IMR-90 (cell line): Measurements from ENCODE around the gene ADCY2. TPM values are rescaled to one million over a fixed set of nuclear protein-coding genes. Genes with fewer than 3 reads are reported as not detected.

Experiments used
- ATAC-seq: fragments of 200-7000 bp; cut with Tn5 transposase; 2 replicates; pipeline ENCODE4 v1.9.1; 2020; ENCODE audit warnings: low read depth, mild to moderate bottlenecking, moderate library complexity
- BruUV-seq: library from RNA; stranded (reverse); fragments of 400-500 nt; replicated peaks from 2 replicates; lab custom pipeline; 2021; lab: Mats Ljungman, UMichigan
- CTCF ChIA-PET: fragments of 300-600 bp; formaldehyde crosslinking; extraction: SDS; loops from one replicate; lab custom pipeline; 2021; ENCODE audit warnings: antibody characterized with exemption; lab: Yijun Ruan, JAX
- POLR2A ChIA-PET: fragments of 300-600 bp; sonication (Branson Sonifier 250); formaldehyde crosslinking; loops from one replicate; lab custom pipeline; 2022; ENCODE audit warnings: antibody characterized with exemption; ENCODE audit not compliant: unreplicated experiment; lab: Charles Lee
- DNase-seq: peaks from one replicate; pipeline ENCODE4 v3.0.0; 2013
- H2AFZ ChIP-seq: replicated peaks from 2 replicates; pipeline ENCODE3; 2013; ENCODE audit warnings: low read length, mild to moderate bottlenecking; ENCODE audit not compliant: poor library complexity
- H2AK5ac ChIP-seq: 2 replicates; pipeline ENCODE4 v1.6.1; 2013; ENCODE audit warnings: low read depth, low read length, inconsistent platforms
- H2AK9ac ChIP-seq: replicated peaks from 2 replicates; pipeline ENCODE3; 2013; ENCODE audit warnings: mild to moderate bottlenecking, low read depth, low read length, moderate library complexity; ENCODE audit not compliant: poor library complexity
- H2BK120ac ChIP-seq: 2 replicates; pipeline ENCODE4 v1.6.1; 2013; ENCODE audit warnings: low read depth, low read length, inconsistent platforms
- H2BK15ac ChIP-seq: 3 replicates; pipeline ENCODE4 v1.6.1; 2013; ENCODE audit warnings: low read depth, low read length, inconsistent platforms
- H2BK20ac ChIP-seq: 2 replicates; pipeline ENCODE4 v1.6.1; 2013; ENCODE audit warnings: low read depth, mild to moderate bottlenecking, inconsistent platforms, low read length, moderate library complexity
- H2BK5ac ChIP-seq: 2 replicates; pipeline ENCODE4 v1.6.1; 2013; ENCODE audit warnings: mild to moderate bottlenecking, low read depth, low read length, inconsistent platforms; ENCODE audit not compliant: poor library complexity, severe bottlenecking
- H3K14ac ChIP-seq: replicated peaks from 2 replicates; pipeline ENCODE4 v1.6.1; 2013; ENCODE audit warnings: low read depth, low read length, inconsistent platforms
- H3K18ac ChIP-seq: 2 replicates; pipeline ENCODE4 v1.6.1; 2013; ENCODE audit warnings: low read depth, low read length, control low read depth
- H3K23ac ChIP-seq: 2 replicates; pipeline ENCODE4 v1.6.1; 2013; ENCODE audit warnings: low read depth, low read length, inconsistent platforms
- H3K27ac ChIP-seq: 2 replicates; pipeline ENCODE4 v1.5.1; 2013; ENCODE audit warnings: mild to moderate bottlenecking, control low read depth, low read length; ENCODE audit not compliant: insufficient read depth
- H3K27me3 ChIP-seq: 2 replicates; pipeline ENCODE4 v1.6.1; 2013; ENCODE audit warnings: low read length; ENCODE audit not compliant: control insufficient read depth, insufficient read depth
- H3K36me3 ChIP-seq: 2 replicates; pipeline ENCODE4 v1.6.1; 2013; ENCODE audit warnings: low read length, mixed read lengths; ENCODE audit not compliant: control insufficient read depth, insufficient read depth
- H3K4ac ChIP-seq: 2 replicates; pipeline ENCODE4 v1.6.1; 2013; ENCODE audit warnings: low read depth, low read length, inconsistent platforms
- H3K4me1 ChIP-seq: 2 replicates; pipeline ENCODE4 v1.6.1; 2013; ENCODE audit warnings: low read length, mixed read lengths; ENCODE audit not compliant: control insufficient read depth, insufficient read depth
- H3K4me2 ChIP-seq: 2 replicates; pipeline ENCODE4 v1.6.1; 2013; ENCODE audit warnings: low read depth, mild to moderate bottlenecking, control low read depth, low read length, moderate library complexity
- H3K4me3 ChIP-seq: 2 replicates; pipeline ENCODE4 v1.5.1; 2013; ENCODE audit warnings: low read depth, mild to moderate bottlenecking, control low read depth, low read length, moderate library complexity; ENCODE audit not compliant: insufficient read depth
- H3K56ac ChIP-seq: 2 replicates; pipeline ENCODE4 v1.6.1; 2013; ENCODE audit warnings: low read length, inconsistent platforms; ENCODE audit not compliant: insufficient read depth; ENCODE audit errors: extremely low read depth
- H3K79me1 ChIP-seq, 2 experiments: 2 replicates each; pipeline ENCODE4 v1.6.1; 2013; ENCODE audit warnings: low read length in 2 of 2, inconsistent platforms in 1 of 2, low read depth in 1 of 2
- H3K9ac ChIP-seq: 2 replicates; pipeline ENCODE4 v1.6.1; 2013; ENCODE audit warnings: low read depth, low read length, control low read depth
- H3K9me1 ChIP-seq: 2 replicates; pipeline ENCODE4 v1.6.1; 2013; ENCODE audit warnings: low read length, inconsistent platforms; ENCODE audit not compliant: insufficient read depth
- H3K9me3 ChIP-seq: 2 replicates; pipeline ENCODE4 v1.6.1; 2013; ENCODE audit warnings: low read length; ENCODE audit not compliant: control insufficient read depth, insufficient read depth
- H4K20me1 ChIP-seq: 2 replicates; pipeline ENCODE4 v1.6.1; 2013; ENCODE audit warnings: low read length, inconsistent platforms; ENCODE audit not compliant: insufficient read depth
- H4K5ac ChIP-seq: 2 replicates; pipeline ENCODE4 v1.6.1; 2013; ENCODE audit warnings: mild to moderate bottlenecking, low read depth, low read length, control low read depth
- H4K8ac ChIP-seq, 2 experiments: 2 replicates each; pipeline ENCODE4 v1.6.1; 2013; ENCODE audit warnings: low read depth in 2 of 2, low read length in 2 of 2, control low read depth in 1 of 2, inconsistent platforms in 1 of 2
- H4K91ac ChIP-seq: 2 replicates; pipeline ENCODE4 v1.6.1; 2013; ENCODE audit warnings: low read depth, low read length, inconsistent platforms; ENCODE audit not compliant: insufficient read depth
- BHLHE40 ChIP-seq: fragments of 150-350 bp; IDR thresholded peaks from 2 replicates; pipeline ENCODE4 v1.6.1; 2016; ENCODE audit warnings: mild to moderate bottlenecking, low read depth, low read length
- CEBPB ChIP-seq: IDR thresholded peaks from 2 replicates; pipeline ENCODE4 v1.6.1; 2012; ENCODE audit warnings: low read depth, low read length, improper control_type of control experiment
- CHD1 ChIP-seq: IDR thresholded peaks from 2 replicates; pipeline ENCODE4 v1.6.1; 2012; ENCODE audit warnings: low read depth, low read length, improper control_type of control experiment
- ELK1 ChIP-seq: fragments of 150-350 bp; IDR thresholded peaks from 2 replicates; pipeline ENCODE4 v1.6.1; 2016; ENCODE audit warnings: low read depth, mild to moderate bottlenecking, low read length, moderate library complexity, borderline replicate concordance
- MAZ ChIP-seq: IDR thresholded peaks from 2 replicates; pipeline ENCODE4 v1.6.1; 2012; ENCODE audit warnings: low read depth, mild to moderate bottlenecking, low read length, improper control_type of control experiment, moderate library complexity, borderline replicate concordance
- NFE2L2 ChIP-seq: fragments of 150-350 bp; IDR thresholded peaks from 2 replicates; pipeline ENCODE4 v1.6.1; 2016; ENCODE audit warnings: low read depth, mild to moderate bottlenecking, low read length
- POLR2A ChIP-seq: IDR thresholded peaks from 2 replicates; pipeline ENCODE4 v1.6.1; 2012; ENCODE audit warnings: mild to moderate bottlenecking, low read depth, low read length
- RAD21 ChIP-seq: IDR thresholded peaks from 2 replicates; pipeline ENCODE4 v1.6.1; 2012; ENCODE audit warnings: low read length, improper control_type of control experiment
- RCOR1 ChIP-seq: IDR thresholded peaks from 2 replicates; pipeline ENCODE4 v1.6.1; 2012; ENCODE audit warnings: mild to moderate bottlenecking, low read length, improper control_type of control experiment; ENCODE audit not compliant: insufficient replicate concordance
- RFX5 ChIP-seq: IDR thresholded peaks from 2 replicates; pipeline ENCODE4 v1.8.0; 2012; ENCODE audit warnings: low read depth, mild to moderate bottlenecking, low read length, moderate library complexity
- WGBS, 2 experiments: methylation state at CpG; one replicate each; pipeline versions ENCODE4 v1.1.5 to v1.1.7; 2013; ENCODE audit warnings: missing lambda C conversion rate in 2 of 2; ENCODE audit not compliant: insufficient read length in 1 of 2; ENCODE audit errors: extremely low coverage in 2 of 2; 5-methylcytosine and 5-hydroxymethylcytosine counted together
- dilution Hi-C: fragments of 300-500 bp; cut with HindIII; formaldehyde crosslinking; loops from one replicate; pipeline ENCODE4 v1.14.3; 2018; ENCODE audit warnings: low sequenced_read_pairs; ENCODE audit not compliant: unreplicated experiment
- in situ Hi-C: fragments of 300-500 bp; cut with MboI; formaldehyde crosslinking; loops from 3 replicates; pipeline ENCODE4 v1.14.3; 2019; ENCODE audit warnings: low sequenced_read_pairs, inconsistent platforms, mixed read lengths
- intact Hi-C: fragments of 100-400 bp; cut with micrococcal nuclease; formaldehyde crosslinking; loops from 2 replicates; pipeline ENCODE4 v1.10.0; 2022
- polyA plus RNA-seq, 3 experiments: library from polyadenylated mRNA; depleted of rRNA; stranded (reverse); fragments of >200 nt; gene quantifications; 2 replicates each; pipeline ENCODE4 v1.2.3, GENCODE V29; 2012; ENCODE audit warnings: low replicate concordance in 1 of 3
- total RNA-seq: library from RNA; depleted of rRNA; stranded (reverse); fragments of >200 nt; gene quantifications from 2 replicates; pipeline ENCODE4 v1.2.3, GENCODE V29; 2012

Gene ADCY2
- total and polyA plus RNA-seq, 2 of the 4 experiments (the other 2 are of a cell fraction) = not detected

DNA sequence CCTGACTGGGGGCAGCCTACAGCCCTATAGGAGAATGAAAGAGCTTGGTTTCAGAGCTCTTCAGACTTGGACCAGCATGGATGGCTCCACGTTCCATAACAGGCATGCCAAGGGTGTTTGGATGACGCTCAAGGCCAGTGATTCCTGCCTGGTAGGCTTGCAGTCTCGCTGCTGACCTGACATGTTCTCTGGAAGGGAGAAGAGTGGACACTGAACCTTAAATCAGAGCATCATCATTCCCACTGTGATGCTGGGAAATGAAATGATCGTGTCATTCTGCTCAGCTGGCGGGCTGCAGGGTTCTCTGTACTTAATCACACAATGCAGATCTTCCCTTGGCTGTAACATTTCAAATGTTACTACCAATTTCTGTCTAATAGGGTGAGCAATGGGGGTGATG is 398.0 kb downstream of the ADCY2 start:
- DNase-seq = no peak
- intact Hi-C loops = no loop called here
- Histone ChIP-seq H2AK5ac (no peak overlapping the region), H3K4ac (no peak overlapping the region), H2BK15ac (no peak overlapping the region), H3K18ac (no peak overlapping the region), H3K56ac (no peak overlapping the region), H4K91ac (no peak overlapping the region), H3K79me1 (no peaks in the 10 kb centered on the region), H3K4me2 (no peak overlapping the region), H2AK9ac (no peak overlapping the region), H3K27ac (no peak overlapping the region), H3K9me3 (no peaks in the 10 kb centered on the region), H3K36me3 (no peaks in the 10 kb centered on the region), H3K9ac (no peak overlapping the region), H2BK5ac (no peak overlapping the region), H3K14ac (no peak overlapping the region), H4K8ac (no peak overlapping the region), H4K20me1 (no peaks in the 10 kb centered on the region), H2BK120ac (no peak overlapping the region), H3K27me3 (no peaks in the 10 kb centered on the region), H3K4me1 (no peaks in the 10 kb centered on the region), H2AFZ (no peak overlapping the region), H3K4me3 (no peak overlapping the region), H3K9me1 (no peaks in the 10 kb centered on the region), H3K23ac (no peak overlapping the region), H4K5ac (no peak overlapping the region), H2BK20ac (no peak overlapping the region)
- ATAC-seq = no peak
- BruUV-seq = no TSS peak
- TF ChIP-seq MAZ (no peak), POLR2A (no peak), NFE2L2 (no peak), CHD1 (no peak), ELK1 (no peak), CEBPB (no peak), RAD21 (no peak), RCOR1 (no peak), BHLHE40 (no peak), RFX5 (no peak)
- dilution Hi-C loops = no loop called here
- in situ Hi-C loops = no loop called here
- ChIA-PET CTCF (no interaction called here), POLR2A (no interaction called here)
- WGBS, 2 experiments = no CpG with 5 or more reads among the region's 5 CpGs
